GM12878 (cell line): ENCODE results near the gene PARK7. TPM values are rescaled to one million over a fixed set of nuclear protein-coding genes. Genes with fewer than 3 reads are reported as not detected.

Experiments
- ATF7 ChIP-seq: fragments of 450-650 bp; IDR thresholded peaks from 2 replicates; pipeline ENCODE4 v1.6.1; 2016; ENCODE audit warnings: low read depth, mild to moderate bottlenecking
- CBFB ChIP-seq: IDR thresholded peaks from 2 replicates; pipeline ENCODE4 v1.6.1; 2016; ENCODE audit warnings: antibody characterized with exemption, low read depth
- DPF2 ChIP-seq: fragments of 450-650 bp; IDR thresholded peaks from 2 replicates; pipeline ENCODE4 v1.6.1; 2017; ENCODE audit warnings: mild to moderate bottlenecking
- GABPA ChIP-seq: IDR thresholded peaks from 2 replicates; pipeline ENCODE4 v1.6.1; 2014; ENCODE audit warnings: antibody characterized with exemption, low read depth, mild to moderate bottlenecking, inconsistent platforms
- IKZF2 ChIP-seq, 2 experiments: fragments of 450-650 bp; IDR thresholded peaks; 2 replicates each; pipeline ENCODE4 v1.6.1; 2017; ENCODE audit warnings: mild to moderate bottlenecking in 2 of 2, moderate library complexity in 2 of 2
- JUND ChIP-seq: IDR thresholded peaks from 2 replicates; pipeline ENCODE4 v1.6.1; 2012; ENCODE audit warnings: low read depth, mild to moderate bottlenecking, low read length, improper control_type of control experiment, moderate library complexity
- MEF2A ChIP-seq: IDR thresholded peaks from 2 replicates; pipeline ENCODE4 v1.6.1; 2011; ENCODE audit warnings: low read depth, mild to moderate bottlenecking, low read length, moderate library complexity; ENCODE audit not compliant: insufficient read depth
- NBN ChIP-seq: fragments of 450-650 bp; IDR thresholded peaks from 2 replicates; pipeline ENCODE4 v1.6.1; 2016
- NR2C2 ChIP-seq: IDR thresholded peaks from 2 replicates; pipeline ENCODE4 v1.6.1; 2011; ENCODE audit warnings: borderline replicate concordance, low read depth; ENCODE audit not compliant: control insufficient read depth, insufficient read length
- POLR2AphosphoS5 ChIP-seq: IDR thresholded peaks from 2 replicates; pipeline ENCODE4 v1.6.1; 2011; ENCODE audit warnings: mild to moderate bottlenecking, low read length, inconsistent platforms
- TBL1XR1 ChIP-seq: IDR thresholded peaks from 2 replicates; pipeline ENCODE4 v1.6.1; 2012; ENCODE audit warnings: low read depth, low read length, improper control_type of control experiment
- ZSCAN29 ChIP-seq: fragments of 450-650 bp; IDR thresholded peaks from 2 replicates; pipeline ENCODE4 v1.6.1; 2017; ENCODE audit warnings: mild to moderate bottlenecking, moderate library complexity
- polyA plus RNA-seq, 11 experiments: library from polyadenylated mRNA; depleted of rRNA in 4 of 11; unstranded in 6 of 11; stranded (reverse) in 5 of 11; fragments of >200 nt; fragmentation: Nextera tagmentation in 4 of 11; fragmentation: Illumina TruSeq in 1 of 11; extraction: Ambion mirVana in 4 of 11; extraction: Trizol in 1 of 11; gene quantifications; 1 replicate in 1 of 11; 2 replicates in 10 of 11; pipeline versions ENCODE4 v1.2.1 to v1.2.3, GENCODE V29; 2011 to 2016; ENCODE audit warnings: inconsistent platforms in 2 of 11, missing spikeins in 2 of 11, low read depth in 1 of 11
- total RNA-seq, 4 experiments: library from RNA; depleted of rRNA in 3 of 4; stranded (reverse); fragments of >200 nt in 3 of 4; fragmentation: Illumina TruSeq in 1 of 4; extraction: Trizol in 1 of 4; gene quantifications; 2 replicates each; pipeline versions ENCODE4 v1.2.1 to v1.2.3, GENCODE V29; 2013 to 2021
- TF ChIP-seq, protein P1 (sequence below): fragments of 450-650 bp; conservative IDR thresholded peaks from 2 replicates; pipeline ENCODE4 v1.6.1; 2017; ENCODE audit warnings: mild to moderate bottlenecking, moderate library complexity

PARK7 gene
- total and polyA plus RNA-seq, 10 of the 15 experiments (the other 5 are each of a cell fraction or from before 2014, with no cell fraction given), result 267 to 1,056 (median 495) TPM

DNA sequence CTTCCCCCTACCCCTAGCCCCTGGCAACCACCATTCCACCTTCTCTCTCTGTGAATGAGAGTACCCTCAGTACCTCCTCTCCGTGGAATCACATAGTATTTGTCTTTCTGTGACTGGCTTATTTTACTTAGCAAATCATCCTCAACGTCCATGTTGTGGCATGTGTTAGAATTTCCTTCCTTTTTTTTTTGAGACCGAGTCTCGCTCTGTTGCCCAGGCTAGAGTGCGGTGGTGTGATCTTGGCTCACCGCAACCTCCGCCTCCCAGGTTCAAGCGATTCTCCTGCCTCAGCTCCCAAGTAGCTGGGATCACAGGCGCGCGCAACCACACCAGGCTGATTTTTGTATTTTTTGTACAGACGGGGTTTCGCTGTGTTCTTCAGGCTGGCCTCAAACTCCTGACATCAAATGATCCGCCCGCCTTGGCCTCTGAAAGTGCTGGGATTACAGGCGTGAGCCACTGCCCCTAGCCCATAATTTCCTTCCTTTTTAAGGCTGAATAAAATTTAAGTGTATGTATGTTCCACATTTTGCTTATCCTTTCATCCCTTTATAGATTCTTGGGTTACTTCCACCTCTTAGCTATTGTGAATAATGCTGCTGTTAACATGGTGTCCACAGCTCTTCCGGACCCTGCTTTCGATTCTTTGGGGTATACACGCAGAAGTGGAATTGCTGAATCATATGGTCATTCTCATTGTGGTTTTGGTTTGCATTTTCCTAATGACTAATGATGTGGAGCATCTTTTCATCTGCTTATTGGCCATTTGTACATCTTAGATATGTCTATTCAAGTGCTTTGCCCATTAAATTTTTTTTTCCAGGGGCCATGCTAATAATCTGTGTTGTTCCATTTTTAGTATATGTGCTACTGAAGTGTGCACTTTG is 32.3 kb downstream of the PARK7 start (continued):
- TF ChIP-seq ATF7 (peak; percentile 86), GABPA (peak; percentile 34; the same call in 1 of the 2 replicates), POLR2AphosphoS5 (peak; percentile 37; the same call in 1 of the 2 replicates), TBL1XR1 (0 out of 2 replicates have a peak, but pooled peaks have one; percentile 20), NR2C2 (no peak), CBFB (peak; percentile 85), MEF2A (0 out of 2 replicates have a peak, but pooled peaks have one; percentile 20), ZSCAN29 (peak; percentile 50; the same call in 1 of the 2 replicates), JUND (peak; percentile 50; the same call in 1 of the 2 replicates), NBN (peak; percentile 62; the same call in 1 of the 2 replicates), DPF2 (peak; percentile 86), IKZF2 (IDR thresholded peaks at IDR 0.05) (peak; percentile 82 to 92)
- TF ChIP-seq, protein P1, sequence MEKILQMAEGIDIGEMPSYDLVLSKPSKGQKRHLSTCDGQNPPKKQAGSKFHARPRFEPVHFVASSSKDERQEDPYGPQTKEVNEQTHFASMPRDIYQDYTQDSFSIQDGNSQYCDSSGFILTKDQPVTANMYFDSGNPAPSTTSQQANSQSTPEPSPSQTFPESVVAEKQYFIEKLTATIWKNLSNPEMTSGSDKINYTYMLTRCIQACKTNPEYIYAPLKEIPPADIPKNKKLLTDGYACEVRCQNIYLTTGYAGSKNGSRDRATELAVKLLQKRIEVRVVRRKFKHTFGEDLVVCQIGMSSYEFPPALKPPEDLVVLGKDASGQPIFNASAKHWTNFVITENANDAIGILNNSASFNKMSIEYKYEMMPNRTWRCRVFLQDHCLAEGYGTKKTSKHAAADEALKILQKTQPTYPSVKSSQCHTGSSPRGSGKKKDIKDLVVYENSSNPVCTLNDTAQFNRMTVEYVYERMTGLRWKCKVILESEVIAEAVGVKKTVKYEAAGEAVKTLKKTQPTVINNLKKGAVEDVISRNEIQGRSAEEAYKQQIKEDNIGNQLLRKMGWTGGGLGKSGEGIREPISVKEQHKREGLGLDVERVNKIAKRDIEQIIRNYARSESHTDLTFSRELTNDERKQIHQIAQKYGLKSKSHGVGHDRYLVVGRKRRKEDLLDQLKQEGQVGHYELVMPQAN, result no peak
- TF ChIP-seq, all 136 proteins: peak for 40
